HepG2 (cell line): ENCODE results near the gene NAIF1. TPM values are rescaled to one million over a fixed set of nuclear protein-coding genes. Genes with fewer than 3 reads are reported as not detected.

Experiments used
- ADNP ChIP-seq: sonication (generic); formaldehyde crosslinking; IDR thresholded peaks from 2 replicates; pipeline ENCODE4 v1.4.0; 2020; ENCODE audit warnings: missing genetic modification reagents
- CAMTA2 ChIP-seq: sonication (generic); formaldehyde crosslinking; IDR thresholded peaks from 2 replicates; pipeline ENCODE4 v1.4.0; 2020; ENCODE audit warnings: mild to moderate bottlenecking, missing genetic modification reagents, borderline replicate concordance
- CENPX ChIP-seq: sonication (generic); formaldehyde crosslinking; IDR thresholded peaks from 2 replicates; pipeline ENCODE4 v1.9.0; 2021; ENCODE audit warnings: mild to moderate bottlenecking, missing genetic modification reagents, moderate library complexity
- CTCF ChIP-seq: sonication (generic); formaldehyde crosslinking; IDR thresholded peaks from 2 replicates; pipeline ENCODE4 v1.5.0; 2020; ENCODE audit warnings: mild to moderate bottlenecking, missing genetic modification reagents, moderate library complexity
- GABPB1 ChIP-seq: IDR thresholded peaks from 2 replicates; pipeline ENCODE4 v1.6.1; 2016; ENCODE audit warnings: mild to moderate bottlenecking, missing genetic modification reagents, moderate library complexity, missing compliant biosample characterization
- RAD21 ChIP-seq: fragments of 450-650 bp; formaldehyde crosslinking; IDR thresholded peaks from 2 replicates; pipeline ENCODE4 v1.5.0; 2020; ENCODE audit warnings: mild to moderate bottlenecking
- SMC3 ChIP-seq: IDR thresholded peaks from 2 replicates; pipeline ENCODE4 v1.6.1; 2011; ENCODE audit warnings: low read length, improper control_type of control experiment
- STAG1 ChIP-seq: sonication (generic); formaldehyde crosslinking; IDR thresholded peaks from 2 replicates; pipeline ENCODE4 v1.4.0; 2020; ENCODE audit warnings: missing genetic modification reagents
- ZNF331 ChIP-seq: sonication (generic); formaldehyde crosslinking; IDR thresholded peaks from 2 replicates; pipeline ENCODE4 v1.4.0; 2020; ENCODE audit warnings: missing genetic modification reagents
- polyA plus RNA-seq, 8 experiments: library from polyadenylated mRNA; depleted of rRNA in 3 of 8; stranded (reverse) in 7 of 8; unstranded in 1 of 8; fragments of >200 nt; fragmentation: Illumina TruSeq in 4 of 8; extraction: Trizol in 4 of 8; gene quantifications; 2 replicates each; pipeline versions ENCODE4 v1.2.1 to v1.2.3, GENCODE V29; 2011 to 2016; ENCODE audit warnings: low read depth in 4 of 8, missing spikeins in 1 of 8, mixed read lengths in 1 of 8; ENCODE audit not compliant: insufficient read depth in 1 of 8
- total RNA-seq, 5 experiments: library from RNA; depleted of rRNA; stranded (reverse); fragments of >200 nt; fragmentation: Illumina TruSeq; extraction: Trizol; gene quantifications; 2 replicates each; pipeline ENCODE4 v1.2.3, GENCODE V29; 2016; ENCODE audit warnings: low read depth in 1 of 5
- TF ChIP-seq, protein P1 (sequence below): sonication (generic); formaldehyde crosslinking; IDR thresholded peaks from 2 replicates; pipeline ENCODE4 v1.5.0; 2020; ENCODE audit warnings: mild to moderate bottlenecking, missing genetic modification reagents, borderline replicate concordance
- TF ChIP-seq, protein P2 (sequence below): fragments of 450-650 bp; IDR thresholded peaks from 2 replicates; pipeline ENCODE4 v1.6.1; 2017
- TF ChIP-seq, protein P3 (sequence below): sonication (generic); formaldehyde crosslinking; IDR thresholded peaks from 2 replicates; pipeline ENCODE4 v1.5.1; 2020; ENCODE audit warnings: mild to moderate bottlenecking, missing genetic modification reagents, moderate library complexity
- TF ChIP-seq, protein P4 (sequence below): IDR thresholded peaks from 2 replicates; pipeline ENCODE4 v1.6.1; 2016; ENCODE audit warnings: control low read depth

NAIF1 gene
- total and polyA plus RNA-seq, 2 of the 13 experiments (the other 11 are each of a cell fraction or from before 2014, with no cell fraction given), result 6.0 to 6.9 TPM

DNA sequence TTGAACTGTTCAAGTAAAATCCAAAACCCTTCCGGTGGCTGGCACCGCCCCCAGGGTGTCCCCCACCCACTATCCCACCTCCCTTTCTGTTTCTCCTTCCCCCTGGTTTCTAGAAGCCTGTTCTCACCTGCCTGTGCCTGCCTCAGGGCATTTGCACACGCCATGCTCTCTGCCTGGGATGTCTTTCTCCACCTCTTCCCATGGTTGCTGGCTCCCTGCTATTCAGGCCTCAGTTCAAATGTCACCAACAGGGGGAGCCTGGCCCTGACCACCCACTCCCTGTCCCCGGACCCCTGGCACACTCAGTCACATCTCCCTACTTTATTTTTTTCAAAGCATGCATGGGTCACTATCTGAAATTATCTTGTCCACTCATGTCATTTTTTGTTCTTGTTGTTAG is 46.4 kb downstream of the NAIF1 start (continued):
- TF ChIP-seq, protein P1, sequence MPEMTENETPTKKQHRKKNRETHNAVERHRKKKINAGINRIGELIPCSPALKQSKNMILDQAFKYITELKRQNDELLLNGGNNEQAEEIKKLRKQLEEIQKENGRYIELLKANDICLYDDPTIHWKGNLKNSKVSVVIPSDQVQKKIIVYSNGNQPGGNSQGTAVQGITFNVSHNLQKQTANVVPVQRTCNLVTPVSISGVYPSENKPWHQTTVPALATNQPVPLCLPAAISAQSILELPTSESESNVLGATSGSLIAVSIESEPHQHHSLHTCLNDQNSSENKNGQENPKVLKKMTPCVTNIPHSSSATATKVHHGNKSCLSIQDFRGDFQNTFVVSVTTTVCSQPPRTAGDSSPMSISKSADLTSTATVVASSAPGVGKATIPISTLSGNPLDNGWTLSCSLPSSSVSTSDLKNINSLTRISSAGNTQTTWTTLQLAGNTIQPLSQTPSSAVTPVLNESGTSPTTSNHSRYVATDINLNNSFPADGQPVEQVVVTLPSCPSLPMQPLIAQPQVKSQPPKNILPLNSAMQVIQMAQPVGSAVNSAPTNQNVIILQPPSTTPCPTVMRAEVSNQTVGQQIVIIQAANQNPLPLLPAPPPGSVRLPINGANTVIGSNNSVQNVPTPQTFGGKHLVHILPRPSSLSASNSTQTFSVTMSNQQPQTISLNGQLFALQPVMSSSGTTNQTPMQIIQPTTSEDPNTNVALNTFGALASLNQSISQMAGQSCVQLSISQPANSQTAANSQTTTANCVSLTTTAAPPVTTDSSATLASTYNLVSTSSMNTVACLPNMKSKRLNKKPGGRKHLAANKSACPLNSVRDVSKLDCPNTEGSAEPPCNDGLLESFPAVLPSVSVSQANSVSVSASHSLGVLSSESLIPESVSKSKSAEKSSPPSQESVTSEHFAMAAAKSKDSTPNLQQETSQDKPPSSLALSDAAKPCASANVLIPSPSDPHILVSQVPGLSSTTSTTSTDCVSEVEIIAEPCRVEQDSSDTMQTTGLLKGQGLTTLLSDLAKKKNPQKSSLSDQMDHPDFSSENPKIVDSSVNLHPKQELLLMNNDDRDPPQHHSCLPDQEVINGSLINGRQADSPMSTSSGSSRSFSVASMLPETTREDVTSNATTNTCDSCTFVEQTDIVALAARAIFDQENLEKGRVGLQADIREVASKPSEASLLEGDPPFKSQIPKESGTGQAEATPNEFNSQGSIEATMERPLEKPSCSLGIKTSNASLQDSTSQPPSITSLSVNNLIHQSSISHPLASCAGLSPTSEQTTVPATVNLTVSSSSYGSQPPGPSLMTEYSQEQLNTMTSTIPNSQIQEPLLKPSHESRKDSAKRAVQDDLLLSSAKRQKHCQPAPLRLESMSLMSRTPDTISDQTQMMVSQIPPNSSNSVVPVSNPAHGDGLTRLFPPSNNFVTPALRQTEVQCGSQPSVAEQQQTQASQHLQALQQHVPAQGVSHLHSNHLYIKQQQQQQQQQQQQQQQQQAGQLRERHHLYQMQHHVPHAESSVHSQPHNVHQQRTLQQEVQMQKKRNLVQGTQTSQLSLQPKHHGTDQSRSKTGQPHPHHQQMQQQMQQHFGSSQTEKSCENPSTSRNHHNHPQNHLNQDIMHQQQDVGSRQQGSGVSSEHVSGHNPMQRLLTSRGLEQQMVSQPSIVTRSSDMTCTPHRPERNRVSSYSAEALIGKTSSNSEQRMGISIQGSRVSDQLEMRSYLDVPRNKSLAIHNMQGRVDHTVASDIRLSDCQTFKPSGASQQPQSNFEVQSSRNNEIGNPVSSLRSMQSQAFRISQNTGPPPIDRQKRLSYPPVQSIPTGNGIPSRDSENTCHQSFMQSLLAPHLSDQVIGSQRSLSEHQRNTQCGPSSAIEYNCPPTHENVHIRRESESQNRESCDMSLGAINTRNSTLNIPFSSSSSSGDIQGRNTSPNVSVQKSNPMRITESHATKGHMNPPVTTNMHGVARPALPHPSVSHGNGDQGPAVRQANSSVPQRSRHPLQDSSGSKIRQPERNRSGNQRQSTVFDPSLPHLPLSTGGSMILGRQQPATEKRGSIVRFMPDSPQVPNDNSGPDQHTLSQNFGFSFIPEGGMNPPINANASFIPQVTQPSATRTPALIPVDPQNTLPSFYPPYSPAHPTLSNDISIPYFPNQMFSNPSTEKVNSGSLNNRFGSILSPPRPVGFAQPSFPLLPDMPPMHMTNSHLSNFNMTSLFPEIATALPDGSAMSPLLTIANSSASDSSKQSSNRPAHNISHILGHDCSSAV (CRISPR knock-in tag), result no peak
- TF ChIP-seq CENPX (CRISPR knock-in tag) (no peak), CAMTA2 (CRISPR knock-in tag) (no peak), GABPB1 (no peak), SMC3 (0 out of 2 replicates have a peak, but pooled peaks have one; percentile 21), RAD21 (peak; percentile 18; the same call in 1 of the 2 replicates), CTCF (CRISPR knock-in tag) (peak; percentile 69), ZNF331 (CRISPR knock-in tag) (no peak), STAG1 (CRISPR knock-in tag) (peak; percentile 42), ADNP (CRISPR knock-in tag) (0 out of 2 replicates have a peak, but pooled peaks have one; percentile 43)
- TF ChIP-seq, protein P2, sequence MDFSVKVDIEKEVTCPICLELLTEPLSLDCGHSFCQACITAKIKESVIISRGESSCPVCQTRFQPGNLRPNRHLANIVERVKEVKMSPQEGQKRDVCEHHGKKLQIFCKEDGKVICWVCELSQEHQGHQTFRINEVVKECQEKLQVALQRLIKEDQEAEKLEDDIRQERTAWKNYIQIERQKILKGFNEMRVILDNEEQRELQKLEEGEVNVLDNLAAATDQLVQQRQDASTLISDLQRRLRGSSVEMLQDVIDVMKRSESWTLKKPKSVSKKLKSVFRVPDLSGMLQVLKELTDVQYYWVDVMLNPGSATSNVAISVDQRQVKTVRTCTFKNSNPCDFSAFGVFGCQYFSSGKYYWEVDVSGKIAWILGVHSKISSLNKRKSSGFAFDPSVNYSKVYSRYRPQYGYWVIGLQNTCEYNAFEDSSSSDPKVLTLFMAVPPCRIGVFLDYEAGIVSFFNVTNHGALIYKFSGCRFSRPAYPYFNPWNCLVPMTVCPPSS, result no peak
- TF ChIP-seq, protein P3, sequence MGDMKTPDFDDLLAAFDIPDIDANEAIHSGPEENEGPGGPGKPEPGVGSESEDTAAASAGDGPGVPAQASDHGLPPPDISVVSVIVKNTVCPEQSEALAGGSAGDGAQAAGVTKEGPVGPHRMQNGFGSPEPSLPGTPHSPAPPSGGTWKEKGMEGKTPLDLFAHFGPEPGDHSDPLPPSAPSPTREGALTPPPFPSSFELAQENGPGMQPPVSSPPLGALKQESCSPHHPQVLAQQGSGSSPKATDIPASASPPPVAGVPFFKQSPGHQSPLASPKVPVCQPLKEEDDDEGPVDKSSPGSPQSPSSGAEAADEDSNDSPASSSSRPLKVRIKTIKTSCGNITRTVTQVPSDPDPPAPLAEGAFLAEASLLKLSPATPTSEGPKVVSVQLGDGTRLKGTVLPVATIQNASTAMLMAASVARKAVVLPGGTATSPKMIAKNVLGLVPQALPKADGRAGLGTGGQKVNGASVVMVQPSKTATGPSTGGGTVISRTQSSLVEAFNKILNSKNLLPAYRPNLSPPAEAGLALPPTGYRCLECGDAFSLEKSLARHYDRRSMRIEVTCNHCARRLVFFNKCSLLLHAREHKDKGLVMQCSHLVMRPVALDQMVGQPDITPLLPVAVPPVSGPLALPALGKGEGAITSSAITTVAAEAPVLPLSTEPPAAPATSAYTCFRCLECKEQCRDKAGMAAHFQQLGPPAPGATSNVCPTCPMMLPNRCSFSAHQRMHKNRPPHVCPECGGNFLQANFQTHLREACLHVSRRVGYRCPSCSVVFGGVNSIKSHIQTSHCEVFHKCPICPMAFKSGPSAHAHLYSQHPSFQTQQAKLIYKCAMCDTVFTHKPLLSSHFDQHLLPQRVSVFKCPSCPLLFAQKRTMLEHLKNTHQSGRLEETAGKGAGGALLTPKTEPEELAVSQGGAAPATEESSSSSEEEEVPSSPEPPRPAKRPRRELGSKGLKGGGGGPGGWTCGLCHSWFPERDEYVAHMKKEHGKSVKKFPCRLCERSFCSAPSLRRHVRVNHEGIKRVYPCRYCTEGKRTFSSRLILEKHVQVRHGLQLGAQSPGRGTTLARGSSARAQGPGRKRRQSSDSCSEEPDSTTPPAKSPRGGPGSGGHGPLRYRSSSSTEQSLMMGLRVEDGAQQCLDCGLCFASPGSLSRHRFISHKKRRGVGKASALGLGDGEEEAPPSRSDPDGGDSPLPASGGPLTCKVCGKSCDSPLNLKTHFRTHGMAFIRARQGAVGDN (CRISPR knock-in tag), result peak; percentile 16; the same call in 1 of the 2 replicates
- TF ChIP-seq, protein P4, sequence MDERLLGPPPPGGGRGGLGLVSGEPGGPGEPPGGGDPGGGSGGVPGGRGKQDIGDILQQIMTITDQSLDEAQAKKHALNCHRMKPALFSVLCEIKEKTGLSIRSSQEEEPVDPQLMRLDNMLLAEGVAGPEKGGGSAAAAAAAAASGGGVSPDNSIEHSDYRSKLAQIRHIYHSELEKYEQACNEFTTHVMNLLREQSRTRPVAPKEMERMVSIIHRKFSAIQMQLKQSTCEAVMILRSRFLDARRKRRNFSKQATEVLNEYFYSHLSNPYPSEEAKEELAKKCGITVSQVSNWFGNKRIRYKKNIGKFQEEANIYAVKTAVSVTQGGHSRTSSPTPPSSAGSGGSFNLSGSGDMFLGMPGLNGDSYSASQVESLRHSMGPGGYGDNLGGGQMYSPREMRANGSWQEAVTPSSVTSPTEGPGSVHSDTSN (CRISPR knock-in tag), result no peak
